Smooth muscle cell (in vitro differentiated cells): Measurements from ENCODE around the gene MGMT. TPM values are rescaled to one million over a fixed set of nuclear protein-coding genes. Genes with fewer than 3 reads are reported as not detected.

Experiments used
- DNase-seq: peaks from one replicate; lab custom pipeline; 2025; ENCODE audit not compliant: unreplicated experiment; lab: John Stamatoyannopoulos, UW
- H2AFZ ChIP-seq: fragments of 200-600 bp; sonication (generic); 2 replicates; pipeline ENCODE4 v1.6.0; 2016; ENCODE audit warnings: antibody characterized with exemption, low read depth, mild to moderate bottlenecking
- H3F3A ChIP-seq: fragments of 200-600 bp; sonication (generic); 2 replicates; pipeline ENCODE4 v1.6.0; 2017; ENCODE audit warnings: antibody characterized with exemption, low read depth
- H3K27ac ChIP-seq: fragments of 200-600 bp; sonication (generic); 2 replicates; pipeline ENCODE4 v1.5.1; 2016; ENCODE audit warnings: low read depth, mild to moderate bottlenecking
- H3K27me3 ChIP-seq: fragments of 200-600 bp; sonication (generic); 2 replicates; pipeline ENCODE4 v1.6.1; 2016; ENCODE audit warnings: low read depth, mild to moderate bottlenecking
- H3K36me3 ChIP-seq: fragments of 200-600 bp; sonication (generic); 2 replicates; pipeline ENCODE4 v1.5.1; 2016; ENCODE audit warnings: low read depth
- H3K4me1 ChIP-seq: fragments of 200-600 bp; sonication (generic); 2 replicates; pipeline ENCODE4 v1.5.1; 2016; ENCODE audit warnings: low read depth
- H3K4me2 ChIP-seq: fragments of 200-600 bp; sonication (generic); 2 replicates; pipeline ENCODE4 v1.6.0; 2016; ENCODE audit warnings: mild to moderate bottlenecking
- H3K4me3 ChIP-seq: fragments of 200-600 bp; sonication (generic); 2 replicates; pipeline ENCODE4 v1.5.1; 2016; ENCODE audit warnings: mild to moderate bottlenecking
- H3K79me2 ChIP-seq: fragments of 200-600 bp; sonication (generic); 2 replicates; pipeline ENCODE4 v1.6.0; 2016; ENCODE audit warnings: low read depth, mild to moderate bottlenecking
- H3K9ac ChIP-seq: fragments of 200-600 bp; sonication (generic); 2 replicates; pipeline ENCODE4 v1.6.0; 2016; ENCODE audit warnings: low read depth
- H3K9me3 ChIP-seq: fragments of 200-600 bp; sonication (generic); replicated peaks from 2 replicates; pipeline ENCODE4 v1.5.1; 2016; ENCODE audit warnings: low read depth
- H4K20me1 ChIP-seq: fragments of 200-600 bp; sonication (generic); 2 replicates; pipeline ENCODE4 v1.6.0; 2016; ENCODE audit warnings: low read depth
- CTCF ChIP-seq: fragments of 200-600 bp; sonication (generic); IDR thresholded peaks from 2 replicates; pipeline ENCODE4 v1.5.1; 2017; ENCODE audit warnings: borderline replicate concordance, mild to moderate bottlenecking, antibody characterized with exemption; ENCODE audit not compliant: insufficient read depth, poor library complexity, severe bottlenecking
- WGBS: methylation state at CpG from one replicate; pipeline ENCODE4 v1.1.7; 2016; ENCODE audit warnings: low lambda C conversion rate; 5-methylcytosine and 5-hydroxymethylcytosine counted together
- polyA plus RNA-seq: library from polyadenylated mRNA; unstranded; fragments of >200 nt; fragmentation: Nextera tagmentation; extraction: Ambion mirVana; gene quantifications from 2 replicates; pipeline ENCODE4 v1.2.1, GENCODE V29; 2016
- total RNA-seq: library from RNA; depleted of rRNA; stranded (reverse); fragments of >200 nt; gene quantifications from 2 replicates; pipeline ENCODE4 v1.2.3, GENCODE V29; 2014

Gene MGMT
- total RNA-seq (19.1 and 21.0 TPM in 2 replicates), polyA plus RNA-seq (28.1 and 33.0 TPM in 2 replicates)

GRCh38 chr10:129466703-129467358 is at the start of gene MGMT:
Gene MGMT, plus strand, starts transcription at chr10:129467241.
- TF ChIP-seq CTCF: no peak
- peak within 1 kb of the TSS; percentile 98 for H2AFZ ChIP-seq
- no peaks in the 10 kb centered on the region for H3K79me2 ChIP-seq
- DNase-seq: peak; percentile 87
- H3K27me3 ChIP-seq: no peaks in the 10 kb centered on the region
- H3K9ac ChIP-seq: peak within 1 kb of the TSS; percentile 54
- no peaks in the 10 kb centered on the region for H3K36me3 ChIP-seq
- 38% methylated on average over 38 of the region's 85 CpGs for WGBS
- no peak within 1 kb of the TSS for H3K27ac ChIP-seq
- peak within 1 kb of the TSS; percentile 92 for H3K4me2 ChIP-seq
- no peaks in the 10 kb centered on the region for H3F3A ChIP-seq
- H3K9me3 ChIP-seq: no peaks in the 10 kb centered on the region
- H3K4me3 ChIP-seq: peak within 1 kb of the TSS; percentile 66
- no peaks in the 10 kb centered on the region for H3K4me1 ChIP-seq
- no peaks in the 10 kb centered on the region for H4K20me1 ChIP-seq

GRCh38 chr10:129417870-129418269 is 49.2 kb upstream of the MGMT start:
- Histone ChIP-seq H3F3A (no peaks in the 10 kb centered on the region), H3K4me1 (no peaks in the 10 kb centered on the region), H3K4me2 (no peak overlapping the region), H3K36me3 (no peaks in the 10 kb centered on the region), H3K9me3 (no peaks in the 10 kb centered on the region), H4K20me1 (no peaks in the 10 kb centered on the region), H3K27ac (no peak overlapping the region), H3K9ac (no peak overlapping the region), H3K4me3 (no peak overlapping the region), H3K79me2 (no peaks in the 10 kb centered on the region), H2AFZ (no peak overlapping the region), H3K27me3 (peaks cover 8% of the 10 kb centered on the region)
- WGBS: 67% methylated on average over 9 of the region's 9 CpGs
- TF ChIP-seq CTCF: no peak
- no peak for DNase-seq

GRCh38 chr10:129418496-129419225 is 48.4 kb upstream of the MGMT start:
- Histone ChIP-seq H3K9me3 (no peaks in the 10 kb centered on the region), H3F3A (no peaks in the 10 kb centered on the region), H3K27ac (no peak overlapping the region), H4K20me1 (no peaks in the 10 kb centered on the region), H3K4me3 (no peak overlapping the region), H3K4me2 (no peak overlapping the region), H3K4me1 (no peaks in the 10 kb centered on the region), H3K79me2 (no peaks in the 10 kb centered on the region), H2AFZ (no peak overlapping the region), H3K27me3 (peaks cover 5% of the 10 kb centered on the region), H3K36me3 (no peaks in the 10 kb centered on the region), H3K9ac (no peak overlapping the region)
- TF ChIP-seq CTCF: no peak
- WGBS: 94% methylated on average over 17 of the region's 17 CpGs
- DNase-seq: no peak
